RCC 7860 (cell line): ENCODE measurements around the gene LRRC7.
"Not testable (repeated sequence)": the region's sequence is repeated elsewhere in the genome, so short reads cannot be mapped to it uniquely, and the experiment has no call there.

Experiments
- DNase-seq: peaks from one replicate; pipeline ENCODE4 v3.0.0-alpha.2; 2015; ENCODE audit warnings: low spot score
- FAIRE-seq: peaks from 2 replicates; lab custom pipeline; 2012; peaks lifted over from hg19 to GRCh38; lab: Jason Lieb, UNC

LRRC7 gene

GRCh38 chr1:69691179-69691578 lies 123.5 kb downstream of the LRRC7 start:
- FAIRE-seq (no peak), DNase-seq (no peak)

- DNase-seq: no peak
- no peak for FAIRE-seq
Measured at GRCh38 chr1:69693921-69694675, 126.4 kb downstream of the LRRC7 start.

- no peak for FAIRE-seq
- DNase-seq: no peak
Measured at GRCh38 chr1:69697340-69697739, 129.6 kb downstream of the LRRC7 start.

- FAIRE-seq (no peak), DNase-seq (peak; percentile 12)
Measured at GRCh38 chr1:69700770-69701169, 133.0 kb downstream of the LRRC7 start.

GRCh38 chr1:69702085-69702484 lies 134.4 kb downstream of the LRRC7 start:
- no peak for FAIRE-seq
- DNase-seq: no peak

- DNase-seq: no peak
- FAIRE-seq: no peak
Measured at GRCh38 chr1:69706473-69706872, 138.8 kb downstream of the LRRC7 start.

- FAIRE-seq (no peak), DNase-seq (no peak)
Measured at GRCh38 chr1:69707103-69707502, 139.4 kb downstream of the LRRC7 start.

GRCh38 chr1:69710484-69711189 lies 142.9 kb downstream of the LRRC7 start:
- DNase-seq: no peak
- no peak for FAIRE-seq

GRCh38 chr1:69711190-69711930 lies 143.6 kb downstream of the LRRC7 start:
- no peak for FAIRE-seq
- no peak for DNase-seq

- FAIRE-seq, DNase-seq: not testable (repeated sequence)
Measured at GRCh38 chr1:69717834-69718233, 150.1 kb downstream of the LRRC7 start.

GRCh38 chr1:69728206-69728605 lies 160.5 kb downstream of the LRRC7 start:
- DNase-seq (no peak), FAIRE-seq (no peak)

GRCh38 chr1:69733061-69733460 lies 165.3 kb downstream of the LRRC7 start:
- FAIRE-seq (no peak), DNase-seq (no peak)

- DNase-seq (peak; percentile 48), FAIRE-seq (peak; percentile 62)
Measured at GRCh38 chr1:69737527-69738185, 169.9 kb downstream of the LRRC7 start.

GRCh38 chr1:69738458-69739250 lies 170.9 kb downstream of the LRRC7 start:
- no peak for FAIRE-seq
- DNase-seq: no peak

- DNase-seq: no peak
- FAIRE-seq: no peak
Measured at GRCh38 chr1:69739251-69739605, 171.5 kb downstream of the LRRC7 start.

- DNase-seq: no peak
- no peak for FAIRE-seq
Measured at GRCh38 chr1:69743146-69743545, 175.4 kb downstream of the LRRC7 start.

- no peak for DNase-seq
- FAIRE-seq: no peak
Measured at GRCh38 chr1:69744381-69744780, 176.7 kb downstream of the LRRC7 start.

GRCh38 chr1:69747207-69747606 lies 179.5 kb downstream of the LRRC7 start:
- FAIRE-seq: no peak

GRCh38 chr1:69750638-69751037 lies 182.9 kb downstream of the LRRC7 start:
- FAIRE-seq: no peak
- no peak for DNase-seq

More at GRCh38 chr1:69747207-69747606, 179.5 kb downstream of the LRRC7 start:
- DNase-seq: no peak

- no peak for FAIRE-seq
- no peak for DNase-seq
Measured at GRCh38 chr1:69752831-69753230, 185.1 kb downstream of the LRRC7 start.
